ENCODE results near the gene SLC6A8.

SLC6A8 gene

GRCh38 chrX:153648358-153649177 lies 39.2 kb upstream of the SLC6A8 start:
- no peak for DNase-seq

- no peak for DNase-seq
Observed at GRCh38 chrX:153649178-153649914, 38.4 kb upstream of the SLC6A8 start.

DNA sequence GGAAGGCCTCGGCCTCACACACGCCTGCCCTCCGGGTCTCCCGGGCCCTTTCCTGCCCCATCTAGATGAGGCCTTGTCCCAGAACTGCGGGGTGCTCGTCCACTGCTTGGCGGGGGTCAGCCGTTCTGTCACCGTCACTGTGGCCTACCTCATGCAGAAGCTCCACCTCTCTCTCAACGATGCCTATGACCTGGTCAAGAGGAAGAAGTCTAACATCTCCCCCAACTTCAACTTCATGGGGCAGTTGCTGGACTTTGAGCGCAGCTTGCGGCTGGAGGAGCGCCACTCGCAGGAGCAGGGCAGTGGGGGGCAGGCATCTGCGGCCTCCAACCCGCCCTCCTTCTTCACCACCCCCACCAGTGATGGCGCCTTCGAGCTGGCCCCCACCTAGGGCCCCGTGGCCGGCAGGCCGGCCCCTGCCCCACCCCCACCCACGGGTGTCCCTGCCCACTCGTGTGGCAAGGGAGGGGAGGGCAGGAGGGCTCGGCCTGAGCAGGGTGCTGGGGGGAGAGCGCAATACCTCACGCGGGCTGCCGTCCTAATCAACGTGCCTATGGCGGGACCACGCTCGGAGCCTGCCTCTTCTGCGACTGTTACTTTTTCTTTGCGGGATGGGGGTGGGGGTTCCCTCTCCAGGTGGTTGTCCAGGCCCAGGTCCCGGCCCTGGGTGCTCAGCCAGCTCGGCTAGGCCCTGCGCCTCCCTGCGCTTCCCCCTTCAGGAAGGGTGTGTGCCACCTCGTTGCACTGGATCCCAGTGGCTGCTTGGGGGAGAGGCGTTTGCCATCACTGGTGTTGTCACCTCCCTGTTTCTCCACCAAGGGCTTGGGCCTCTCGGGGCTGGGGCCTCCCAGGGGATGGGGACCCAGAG lies 37.6 kb upstream of the SLC6A8 start:
- no peak for DNase-seq

GRCh38 chrX:153650959-153651358 lies 36.8 kb upstream of the SLC6A8 start:
- DNase-seq = no peak

DNA sequence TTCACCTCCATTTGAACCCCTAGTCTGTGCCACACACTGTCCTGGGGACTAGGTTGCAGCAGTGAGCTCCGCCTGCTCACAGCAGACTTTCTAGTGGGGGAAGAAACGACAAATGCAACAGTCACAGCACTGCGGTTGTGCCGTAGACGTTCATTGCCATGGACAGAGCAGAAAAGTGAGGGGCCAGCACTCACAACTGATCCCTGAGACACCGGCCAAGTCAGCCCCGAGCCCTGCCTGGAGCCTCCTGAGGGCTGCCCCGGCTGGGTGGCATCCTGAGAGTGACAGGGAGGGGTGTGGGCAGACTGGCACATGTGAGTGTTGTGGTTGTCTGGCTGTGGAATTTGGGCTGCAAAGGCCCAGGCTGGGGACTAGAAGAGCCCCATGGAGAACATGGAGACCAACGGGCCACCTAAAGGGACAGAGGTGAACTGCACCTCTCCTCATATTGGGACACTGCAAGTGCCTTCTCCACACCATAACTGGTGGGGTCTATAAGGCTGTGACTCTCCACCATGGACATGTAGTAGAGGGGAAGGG lies 36.1 kb upstream of the SLC6A8 start:
- DNase-seq = no peak

- DNase-seq = no peak
Observed at GRCh38 chrX:153653556-153653955, 34.2 kb upstream of the SLC6A8 start.

DNA sequence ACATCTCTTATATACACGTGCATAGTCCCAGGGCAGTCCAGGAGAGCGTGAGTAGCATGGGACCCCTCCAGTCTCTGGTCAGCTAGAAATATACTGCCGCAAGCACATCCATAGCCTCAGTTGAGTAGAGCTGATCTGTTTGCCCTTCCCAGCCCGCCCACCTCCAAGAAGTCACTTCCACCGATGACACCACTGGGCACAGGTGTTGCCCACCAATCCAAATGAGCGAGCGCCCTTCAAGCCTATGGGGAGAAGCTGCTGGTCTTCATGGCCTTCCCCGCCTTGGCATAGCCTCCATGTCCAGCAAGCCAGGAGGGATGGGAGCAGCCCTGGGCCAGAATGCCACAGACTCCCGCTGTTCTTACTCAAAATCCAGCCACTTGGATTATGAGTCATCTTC lies 30.6 kb upstream of the SLC6A8 start:
- DNase-seq = no peak

DNA sequence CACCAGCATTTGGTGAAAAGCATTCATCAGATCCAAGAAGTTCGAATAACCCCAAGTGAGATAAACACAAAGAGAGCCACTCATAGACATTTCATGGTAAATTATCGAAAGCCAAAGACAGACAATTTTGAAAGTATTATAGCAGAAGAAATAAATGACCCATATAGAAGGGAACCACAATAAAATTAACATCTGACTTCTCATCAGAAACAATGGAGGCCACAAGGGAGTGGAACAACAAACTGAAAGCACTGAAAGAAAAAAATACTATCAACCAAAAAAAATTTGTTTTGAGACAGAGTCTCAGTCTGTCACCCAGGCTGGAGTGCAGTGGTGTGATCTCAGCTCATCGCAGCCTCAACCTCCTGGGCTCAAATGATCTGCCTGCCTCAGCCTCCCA lies 28.5 kb upstream of the SLC6A8 start:
- no peak for DNase-seq

DNA sequence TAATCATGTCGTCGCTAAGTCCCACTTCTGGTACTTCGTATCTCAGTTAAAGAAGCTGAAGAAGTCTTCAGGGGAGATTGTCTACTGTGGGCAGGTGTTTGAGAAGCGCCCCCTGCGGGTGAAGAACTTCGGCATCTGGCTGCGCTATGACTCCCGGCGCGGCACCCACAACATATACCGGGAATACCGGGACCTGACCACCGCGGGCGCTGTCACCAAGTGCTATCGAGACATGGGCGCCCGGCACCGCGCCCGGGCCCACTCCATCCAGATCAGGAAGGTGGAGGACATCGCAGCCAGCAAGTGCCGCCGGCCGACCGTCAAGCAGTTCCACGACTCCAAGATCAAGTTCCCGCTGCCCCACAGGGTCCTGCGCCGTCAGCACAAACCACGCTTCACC lies 25.5 kb upstream of the SLC6A8 start:
- peak; percentile 38 for DNase-seq

GRCh38 chrX:153665726-153666306 lies 21.9 kb upstream of the SLC6A8 start:
- DNase-seq = no peak

GRCh38 chrX:153667281-153667955 lies 20.3 kb upstream of the SLC6A8 start:
- no peak for DNase-seq

DNA sequence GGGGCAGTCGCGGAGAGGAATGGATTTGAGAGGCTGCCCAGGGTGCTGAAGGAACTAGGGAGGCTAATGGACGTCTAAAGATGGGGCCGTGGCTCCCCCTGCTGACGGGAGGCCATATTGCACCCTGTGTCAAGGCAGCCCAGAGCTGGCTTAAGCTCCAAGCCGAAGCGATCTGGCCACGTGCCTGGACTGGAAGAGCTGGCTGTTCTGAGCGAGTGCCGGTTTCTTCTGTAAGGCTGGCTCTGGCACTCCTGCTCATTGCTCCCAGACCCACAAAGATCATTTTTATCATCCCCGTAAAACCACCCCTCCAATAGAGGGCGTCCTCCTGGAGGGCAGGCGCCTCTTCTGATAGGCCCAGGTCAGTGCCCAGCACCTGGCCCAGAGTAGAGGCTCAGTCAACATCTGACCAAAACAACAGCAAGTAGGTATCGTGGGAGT lies 19.8 kb upstream of the SLC6A8 start:
- peak; percentile 61 for DNase-seq

DNA sequence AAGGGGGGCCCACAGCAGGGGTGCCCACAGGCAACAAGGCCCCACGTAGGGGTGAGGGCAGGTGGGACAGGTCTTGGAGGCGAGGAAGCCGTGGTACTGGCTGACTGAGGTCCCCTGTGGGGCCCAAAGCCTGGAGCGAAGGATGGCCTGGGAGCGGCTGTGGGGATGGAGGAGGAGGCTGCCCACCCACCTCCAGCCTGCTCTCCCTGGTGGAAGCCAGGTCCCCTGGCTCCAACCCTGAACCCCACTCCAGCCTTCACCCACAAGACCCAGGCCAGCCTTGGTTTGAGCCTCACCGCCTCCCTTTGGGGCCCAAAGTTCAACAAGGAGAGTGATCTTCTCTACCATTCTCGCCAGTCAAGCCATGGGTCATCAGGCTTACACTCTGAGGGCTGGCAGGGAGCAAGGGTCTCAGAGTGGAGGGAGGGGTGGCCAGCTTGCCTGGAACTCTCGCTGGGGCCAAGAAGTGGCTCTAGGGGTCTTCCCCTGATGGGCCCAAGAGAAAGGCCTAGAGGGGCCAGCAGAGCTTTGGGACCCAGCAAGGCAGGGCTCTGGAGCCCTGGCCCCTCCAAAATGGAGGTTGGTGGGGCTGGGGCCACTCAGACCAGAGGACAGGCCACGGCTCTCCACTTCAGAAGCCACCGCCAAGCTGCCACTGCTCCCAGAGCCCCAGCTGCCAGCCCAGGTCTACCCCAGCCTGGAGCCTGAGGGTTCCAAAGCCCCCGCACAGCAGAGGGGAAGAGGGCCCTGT lies 19.1 kb upstream of the SLC6A8 start:
- DNase-seq = no peak

GRCh38 chrX:153669174-153669890 lies 18.4 kb upstream of the SLC6A8 start:
- DNase-seq = peak; percentile 17

GRCh38 chrX:153669901-153670731 lies 17.6 kb upstream of the SLC6A8 start:
- DNase-seq = no peak

DNA sequence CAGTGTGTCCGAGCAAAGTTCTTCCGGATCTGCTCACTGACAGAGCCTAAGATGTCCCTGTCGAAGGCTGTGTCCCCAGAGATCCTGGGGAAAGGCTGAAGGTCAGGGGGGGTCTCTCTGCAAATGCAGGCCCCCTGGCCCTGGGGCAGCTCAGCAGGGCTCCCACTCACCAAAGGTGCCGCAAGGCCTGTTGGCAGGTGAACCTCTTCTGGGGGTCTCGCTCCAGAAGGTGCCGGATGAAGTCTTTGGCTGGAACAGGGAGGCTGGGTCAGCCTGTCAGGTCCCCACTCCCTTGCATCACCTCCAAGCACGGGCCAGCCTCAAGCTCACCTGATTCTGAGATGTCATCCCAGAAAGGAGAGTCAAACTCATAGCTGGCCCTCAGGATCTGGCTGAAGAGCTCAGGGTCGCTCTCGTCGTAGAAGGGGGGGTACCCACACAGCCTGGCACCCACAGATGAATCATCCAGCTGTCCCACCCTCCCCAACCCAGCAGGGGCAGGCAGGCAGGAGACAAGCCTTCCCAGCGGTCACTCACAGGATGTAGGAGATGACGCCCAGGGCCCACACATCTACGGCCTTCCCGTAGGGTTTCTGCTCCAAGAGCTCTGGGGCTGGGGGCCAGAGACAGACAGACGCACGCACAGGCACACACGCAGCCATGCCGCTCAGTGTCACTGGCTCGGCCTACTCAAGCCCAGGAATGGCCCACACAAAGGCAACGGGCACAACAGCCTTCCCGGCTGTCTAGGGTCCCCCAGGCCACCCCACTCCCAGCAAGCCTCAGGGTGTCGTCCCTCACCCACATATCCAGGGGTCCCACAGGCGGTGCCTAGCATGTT lies 16.8 kb upstream of the SLC6A8 start:
- DNase-seq = no peak

DNA sequence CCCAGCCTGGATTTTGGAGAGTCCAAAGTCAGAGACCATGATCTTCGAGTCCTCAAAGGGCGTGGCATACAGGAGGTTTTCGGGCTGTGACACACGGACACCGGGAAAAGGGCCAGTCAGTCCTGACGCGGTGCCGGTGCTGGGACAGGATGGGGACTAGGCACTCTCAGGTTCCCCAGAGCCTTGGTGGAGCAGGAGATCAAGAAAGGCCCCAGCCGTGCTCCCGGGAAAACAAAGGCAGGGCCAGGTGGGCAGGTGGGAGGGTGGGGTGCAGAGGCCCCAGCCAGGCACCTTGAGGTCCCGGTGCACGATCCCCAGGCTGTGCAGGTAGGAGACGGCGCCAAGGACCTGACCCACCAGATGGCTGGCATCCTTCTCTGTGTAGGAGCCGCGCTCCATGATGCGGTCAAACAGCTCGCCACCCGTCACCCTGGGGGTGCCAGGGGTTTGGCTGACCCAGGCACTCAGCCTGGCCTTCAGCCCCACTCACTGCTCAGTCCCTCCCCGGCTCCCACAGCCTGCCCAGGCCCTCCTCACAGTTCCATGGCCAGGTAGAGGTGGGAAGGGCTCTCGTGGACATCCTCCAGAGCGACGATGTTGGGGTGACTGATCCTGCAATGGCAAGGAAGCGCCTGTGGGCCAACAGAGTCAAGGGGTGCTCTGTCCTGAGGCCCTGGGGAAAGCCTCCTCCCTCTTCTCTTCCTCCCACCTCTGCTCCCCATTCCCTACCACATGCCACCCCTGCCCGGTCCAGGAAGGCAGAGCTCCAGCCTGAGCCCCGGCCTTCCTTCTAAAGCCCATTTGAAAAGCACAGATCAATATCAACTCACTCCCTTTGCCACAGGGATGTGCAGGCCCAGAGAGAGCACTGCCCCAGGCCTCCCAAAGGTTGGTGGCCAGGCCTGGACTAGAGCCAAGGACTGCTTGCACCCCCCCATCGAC lies 15.9 kb upstream of the SLC6A8 start:
- DNase-seq = no peak

All from activated CD4-positive, alpha-beta T cell treated with anti-CD3 and anti-CD28 coated beads for 1 hour (primary cell).